ENCODE measurements around the gene PPY. TPM values are rescaled to one million over a fixed set of nuclear protein-coding genes. Genes with fewer than 3 reads are reported as not detected.
"Not testable (repeated sequence)": the region's sequence is repeated elsewhere in the genome, so short reads cannot be mapped to it uniquely, and the experiment has no call there.

PPY gene
- total and polyA plus RNA-seq, 2 donors (not counting 1 experiment from before 2014, with no cell fraction given): not detected

GRCh38 chr17:43931062-43931571, 11.2 kb downstream of the PPY start:
- no peaks in the 10 kb centered on the region for H3K79me2 ChIP-seq (ENCODE audit: control insufficient read depth, insufficient read depth, low read length)
- H3K9ac ChIP-seq (ENCODE audit: low read length): no peak overlapping the region
- no peaks in the 10 kb centered on the region for H3K36me3 ChIP-seq (replicated peaks in 1 of 2; ENCODE audit: control extremely low read depth in 1 of 2, control insufficient read depth in 1 of 2, extremely low read depth in 1 of 2, insufficient read depth in 2 of 2, low read length in 1 of 2)
- H3K9me3 ChIP-seq (ENCODE audit: control extremely low read depth in 1 of 3, control insufficient read depth in 2 of 3, insufficient read depth in 1 of 3, low read length in 2 of 3): peaks cover 0 to 4% (median 0%) of the 10 kb centered on the region in 3 donors
- no peak overlapping the region for H3K27ac ChIP-seq (ENCODE audit: low read length in 2 of 2)
- H3K27me3 Mint-ChIP-seq: peaks cover 25% of the 10 kb centered on the region
- no peaks in the 10 kb centered on the region for H4K20me1 ChIP-seq (ENCODE audit: control insufficient read depth, insufficient read depth, low read length, poor library complexity, severe bottlenecking)
- no peak overlapping the region for H3K4me3 ChIP-seq (ENCODE audit: control extremely low read depth in 1 of 5, extremely low read depth in 1 of 5, insufficient read depth in 1 of 5, low read depth in 2 of 5, low read length in 4 of 5)
- TF ChIP-seq EZH2 (IDR thresholded peaks at IDR 0.05; ENCODE audit: borderline replicate concordance, insufficient read depth, low read depth, low read length, poor library complexity, severe bottlenecking) (no peak), CTCF (IDR thresholded peaks at IDR 0.05) (no peak)
- H3K4me1 Mint-ChIP-seq: peaks cover 15% of the 10 kb centered on the region
- H3K27ac Mint-ChIP-seq: no peak overlapping the region
- intact Hi-C loops (cut with micrococcal nuclease): no loop called here
- ChIA-PET POLR2A (no interaction called here), CTCF (no interaction called here)
- H3K4me3 Mint-ChIP-seq: no peak overlapping the region
- H3K9me3 Mint-ChIP-seq (ENCODE audit: insufficient read depth): no peaks in the 10 kb centered on the region
- WGBS (ENCODE audit: insufficient coverage): 90% methylated on average over 5 of the region's 5 CpGs
- no peak overlapping the region for H3K4me2 ChIP-seq (replicated peaks; ENCODE audit: low read depth, low read length, poor library complexity, severe bottlenecking)
- ATAC-seq (ENCODE audit: low read depth) (no peak), DNase-seq (no peak)
- H3K4me1 ChIP-seq (ENCODE audit: control insufficient read depth in 2 of 2, insufficient read depth in 2 of 2, low read length in 2 of 2): peaks cover 13 to 15% of the 10 kb centered on the region in 2 donors
- no peak overlapping the region for H2AFZ ChIP-seq (ENCODE audit: insufficient read depth, low read depth, low read length, poor library complexity, severe bottlenecking)
- H3K27me3 ChIP-seq (replicated peaks in 1 of 4; ENCODE audit: control extremely low read depth in 1 of 4, control insufficient read depth in 3 of 4, insufficient read depth in 4 of 4, low read length in 3 of 4): peaks cover 0 to 28% (median 9%) of the 10 kb centered on the region in 4 experiments

GRCh38 chr17:43928609-43929008, 13.7 kb downstream of the PPY start:
- H3K4me3 ChIP-seq (ENCODE audit: control extremely low read depth in 1 of 5, extremely low read depth in 1 of 5, insufficient read depth in 1 of 5, low read depth in 2 of 5, low read length in 4 of 5): no peak overlapping the region
- intact Hi-C loops (cut with micrococcal nuclease): no loop called here
- WGBS (ENCODE audit: insufficient coverage): no CpG with 5 or more reads among the region's 1 CpG
- H3K79me2 ChIP-seq (ENCODE audit: control insufficient read depth, insufficient read depth, low read length): no peaks in the 10 kb centered on the region
- no peaks in the 10 kb centered on the region for H3K36me3 ChIP-seq (replicated peaks in 1 of 2; ENCODE audit: control extremely low read depth in 1 of 2, control insufficient read depth in 1 of 2, extremely low read depth in 1 of 2, insufficient read depth in 2 of 2, low read length in 1 of 2)
- peaks cover 0 to 4% (median 0%) of the 10 kb centered on the region in 3 donors for H3K9me3 ChIP-seq (ENCODE audit: control extremely low read depth in 1 of 3, control insufficient read depth in 2 of 3, insufficient read depth in 1 of 3, low read length in 2 of 3)
- no peak overlapping the region for H3K27ac ChIP-seq (ENCODE audit: low read length in 2 of 2)
- no peak overlapping the region for H3K9ac ChIP-seq (ENCODE audit: low read length)
- peaks cover 45% of the 10 kb centered on the region for H3K27me3 Mint-ChIP-seq
- CTCF ChIA-PET: interaction anchor here (0.9 to 1.7 kb wide), 3 partner anchors 16 to 20 kb away, joined by 3 to 6 read pairs (median 3); no protein-coding TSS in a partner anchor
- peaks cover 15% of the 10 kb centered on the region for H3K4me1 Mint-ChIP-seq
- no peak overlapping the region for H3K27ac Mint-ChIP-seq
- DNase-seq (no peak), ATAC-seq (ENCODE audit: low read depth) (no peak)
- no peak overlapping the region for H2AFZ ChIP-seq (ENCODE audit: insufficient read depth, low read depth, low read length, poor library complexity, severe bottlenecking)
- H3K9me3 Mint-ChIP-seq (ENCODE audit: insufficient read depth): no peaks in the 10 kb centered on the region
- no peak overlapping the region for H3K4me2 ChIP-seq (replicated peaks; ENCODE audit: low read depth, low read length, poor library complexity, severe bottlenecking)
- H3K4me3 Mint-ChIP-seq: no peak overlapping the region
- POLR2A ChIA-PET: interaction anchor here (0.6 kb wide), 1 partner anchor 1081 kb away, joined by 7 read pairs; no protein-coding TSS in a partner anchor
- H4K20me1 ChIP-seq (ENCODE audit: control insufficient read depth, insufficient read depth, low read length, poor library complexity, severe bottlenecking): no peaks in the 10 kb centered on the region
- H3K4me1 ChIP-seq (ENCODE audit: control insufficient read depth in 2 of 2, insufficient read depth in 2 of 2, low read length in 2 of 2): peaks cover 13 to 15% of the 10 kb centered on the region in 2 donors
- TF ChIP-seq EZH2 (IDR thresholded peaks at IDR 0.05; ENCODE audit: borderline replicate concordance, insufficient read depth, low read depth, low read length, poor library complexity, severe bottlenecking): no peak
- TF ChIP-seq CTCF (IDR thresholded peaks at IDR 0.05): no peak
- peaks cover 0 to 39% (median 9%) of the 10 kb centered on the region in 4 experiments for H3K27me3 ChIP-seq (replicated peaks in 1 of 4; ENCODE audit: control extremely low read depth in 1 of 4, control insufficient read depth in 3 of 4, insufficient read depth in 4 of 4, low read length in 3 of 4)

DNA sequence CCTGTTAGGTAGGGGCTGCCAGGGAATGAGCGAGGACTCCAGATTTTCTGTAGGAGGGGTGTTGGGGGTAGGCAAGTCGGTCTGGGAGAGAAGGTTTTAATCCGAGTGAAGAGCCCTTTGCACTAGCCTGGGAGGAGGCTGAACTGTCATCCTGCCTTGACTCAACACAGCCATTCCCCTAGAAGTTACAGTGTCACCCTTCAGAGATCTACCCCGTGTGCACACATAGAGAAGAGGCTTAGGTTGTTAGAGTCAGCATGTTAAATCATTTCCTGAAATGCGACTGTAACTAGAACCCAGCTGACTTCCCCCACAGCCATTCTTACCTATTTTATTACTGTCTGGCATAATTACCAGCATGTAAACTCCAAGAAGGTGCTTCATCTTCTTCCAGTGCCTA, 14.3 kb downstream of the PPY start:
- H3K36me3 ChIP-seq (replicated peaks in 1 of 2; ENCODE audit: control extremely low read depth in 1 of 2, control insufficient read depth in 1 of 2, extremely low read depth in 1 of 2, insufficient read depth in 2 of 2, low read length in 1 of 2); H3K9me3 ChIP-seq (ENCODE audit: control extremely low read depth in 1 of 3, control insufficient read depth in 2 of 3, insufficient read depth in 1 of 3, low read length in 2 of 3); DNase-seq; H3K27ac Mint-ChIP-seq; intact Hi-C loops (cut with micrococcal nuclease); H3K27ac ChIP-seq (ENCODE audit: low read length in 2 of 2); H4K20me1 ChIP-seq (ENCODE audit: control insufficient read depth, insufficient read depth, low read length, poor library complexity, severe bottlenecking); H3K9me3 Mint-ChIP-seq (ENCODE audit: insufficient read depth); ATAC-seq (ENCODE audit: low read depth); H3K79me2 ChIP-seq (ENCODE audit: control insufficient read depth, insufficient read depth, low read length); POLR2A ChIA-PET: not testable (repeated sequence)
- no CpG with 5 or more reads among the region's 5 CpGs for WGBS (ENCODE audit: insufficient coverage)
- peaks cover 0 to 44% (median 9%) of the 10 kb centered on the region in 4 experiments for H3K27me3 ChIP-seq (replicated peaks in 1 of 4; ENCODE audit: control extremely low read depth in 1 of 4, control insufficient read depth in 3 of 4, insufficient read depth in 4 of 4, low read length in 3 of 4)
- H3K27me3 Mint-ChIP-seq: peaks cover 52% of the 10 kb centered on the region
- H2AFZ ChIP-seq (ENCODE audit: insufficient read depth, low read depth, low read length, poor library complexity, severe bottlenecking): peak overlapping the region; percentile 38
- CTCF ChIA-PET: interaction anchor here (0.9 to 1.7 kb wide), 3 partner anchors 16 to 19 kb away, joined by 3 to 6 read pairs (median 3); no protein-coding TSS in a partner anchor
- H3K4me1 Mint-ChIP-seq: peaks cover 15% of the 10 kb centered on the region
- peaks cover 13 to 15% of the 10 kb centered on the region in 2 donors for H3K4me1 ChIP-seq (ENCODE audit: control insufficient read depth in 2 of 2, insufficient read depth in 2 of 2, low read length in 2 of 2)
- peak overlapping the region in 2 of 5 experiments; percentile 21 to 30 for H3K4me3 ChIP-seq (ENCODE audit: control extremely low read depth in 1 of 5, extremely low read depth in 1 of 5, insufficient read depth in 1 of 5, low read depth in 2 of 5, low read length in 4 of 5)
- peak overlapping the region; percentile 82 for H3K4me3 Mint-ChIP-seq
- H3K9ac ChIP-seq (ENCODE audit: low read length): peak overlapping the region; percentile 25
- peak overlapping the region; percentile 64 for H3K4me2 ChIP-seq (replicated peaks; ENCODE audit: low read depth, low read length, poor library complexity, severe bottlenecking)

All from B cell (primary cell).